AG04450 (cell line): ENCODE results near the gene CA11. TPM values are rescaled to one million over a fixed set of nuclear protein-coding genes. Genes with fewer than 3 reads are reported as not detected.

Experiments used
- CTCF ChIA-PET: fragments of 300-600, 350-600 bp; formaldehyde crosslinking; extraction: SDS; loops from one replicate; lab custom pipeline; 2022; ENCODE audit warnings: antibody characterized with exemption, inconsistent platforms; lab: Charles Lee
- POLR2A ChIA-PET: fragments of 350-600 bp; formaldehyde crosslinking; extraction: SDS; loops from one replicate; lab custom pipeline; 2021; ENCODE audit warnings: antibody characterized with exemption, inconsistent platforms; lab: Yijun Ruan, JAX
- DNase-seq: peaks from one replicate; pipeline ENCODE4 v3.0.0-alpha.2; 2011; ENCODE audit warnings: low read depth, low spot score
- H3K27ac ChIP-seq: one replicate; pipeline ENCODE4 v1.5.1; 2012; ENCODE audit warnings: low read depth, low read length, control low read depth
- H3K27me3 ChIP-seq: one replicate; pipeline ENCODE4 v1.6.0; 2012; ENCODE audit warnings: low read length; ENCODE audit not compliant: control insufficient read depth, insufficient read depth
- H3K4me3 ChIP-seq: 2 replicates; pipeline ENCODE4 v1.5.1; 2011; ENCODE audit warnings: mild to moderate bottlenecking, low read depth, low read length, control low read depth
- H3K9me3 ChIP-seq: 2 replicates; pipeline ENCODE4 v1.5.1; 2012; ENCODE audit warnings: low read length; ENCODE audit not compliant: control insufficient read depth, insufficient read depth
- polyA plus RNA-seq: library from polyadenylated mRNA; depleted of rRNA; stranded (reverse); fragments of >200 nt; gene quantifications from 2 replicates; pipeline ENCODE4 v1.2.3, GENCODE V29; 2011
- TF ChIP-seq, protein P1 (sequence below): IDR thresholded peaks from 2 replicates; pipeline ENCODE4 v1.5.1; 2011; ENCODE audit warnings: low read depth, low read length, control low read depth, inconsistent platforms

CA11 gene
- polyA plus RNA-seq, 1 experiment = 3.7 TPM

DNA sequence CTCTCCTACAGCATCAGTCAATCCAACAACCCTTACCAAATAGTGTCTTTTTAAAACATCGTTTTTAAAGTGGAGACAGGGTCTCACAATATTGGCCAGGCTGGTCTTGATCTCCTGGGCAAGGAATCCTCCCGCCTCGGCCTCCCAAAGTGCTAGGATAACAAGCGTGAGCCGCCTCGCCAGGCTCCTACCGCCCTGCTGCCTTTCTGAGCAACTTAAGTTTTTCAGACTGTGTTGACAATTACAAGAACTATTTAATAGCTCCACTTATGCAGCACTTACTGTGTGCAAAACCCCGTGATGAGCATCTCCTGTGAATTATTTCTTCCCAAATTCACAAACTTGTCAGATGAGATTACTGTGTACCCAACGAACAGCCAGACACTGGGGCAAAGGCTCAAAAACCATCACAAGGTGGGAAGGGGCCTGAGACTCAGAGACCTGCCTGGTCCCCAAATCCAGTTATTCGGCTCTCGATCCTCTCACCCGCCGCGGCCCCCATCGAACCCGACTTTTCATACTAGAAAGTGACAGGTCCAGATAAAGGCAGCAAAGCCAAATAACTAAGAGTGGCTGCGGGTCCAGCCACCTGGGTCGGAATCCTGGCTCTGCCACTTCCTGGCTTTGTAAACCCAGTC lies 27.6 kb downstream of the CA11 start:
- peak overlapping the region; percentile 97 for H3K4me3 ChIP-seq
- TF ChIP-seq, protein P1, sequence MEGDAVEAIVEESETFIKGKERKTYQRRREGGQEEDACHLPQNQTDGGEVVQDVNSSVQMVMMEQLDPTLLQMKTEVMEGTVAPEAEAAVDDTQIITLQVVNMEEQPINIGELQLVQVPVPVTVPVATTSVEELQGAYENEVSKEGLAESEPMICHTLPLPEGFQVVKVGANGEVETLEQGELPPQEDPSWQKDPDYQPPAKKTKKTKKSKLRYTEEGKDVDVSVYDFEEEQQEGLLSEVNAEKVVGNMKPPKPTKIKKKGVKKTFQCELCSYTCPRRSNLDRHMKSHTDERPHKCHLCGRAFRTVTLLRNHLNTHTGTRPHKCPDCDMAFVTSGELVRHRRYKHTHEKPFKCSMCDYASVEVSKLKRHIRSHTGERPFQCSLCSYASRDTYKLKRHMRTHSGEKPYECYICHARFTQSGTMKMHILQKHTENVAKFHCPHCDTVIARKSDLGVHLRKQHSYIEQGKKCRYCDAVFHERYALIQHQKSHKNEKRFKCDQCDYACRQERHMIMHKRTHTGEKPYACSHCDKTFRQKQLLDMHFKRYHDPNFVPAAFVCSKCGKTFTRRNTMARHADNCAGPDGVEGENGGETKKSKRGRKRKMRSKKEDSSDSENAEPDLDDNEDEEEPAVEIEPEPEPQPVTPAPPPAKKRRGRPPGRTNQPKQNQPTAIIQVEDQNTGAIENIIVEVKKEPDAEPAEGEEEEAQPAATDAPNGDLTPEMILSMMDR = no peak
- no peak for DNase-seq
- H3K27ac ChIP-seq = peak overlapping the region; percentile 86
- no peaks in the 10 kb centered on the region; the same call in 1 of the 2 replicates for H3K9me3 ChIP-seq
- H3K27me3 ChIP-seq = no peaks in the 10 kb centered on the region
- CTCF ChIA-PET = interaction anchor here (0.7 to 1.2 kb wide), 4 partner anchors 9 to 30 kb away, joined by 3 to 5 read pairs (median 4); no protein-coding TSS in a partner anchor
- POLR2A ChIA-PET = interaction anchor here (0.6 to 1.6 kb wide), 15 partner anchors 9 to 375 kb away, joined by 3 to 25 read pairs (median 5); partner anchors contain the start of genes CA11 and RUVBL2

DNA sequence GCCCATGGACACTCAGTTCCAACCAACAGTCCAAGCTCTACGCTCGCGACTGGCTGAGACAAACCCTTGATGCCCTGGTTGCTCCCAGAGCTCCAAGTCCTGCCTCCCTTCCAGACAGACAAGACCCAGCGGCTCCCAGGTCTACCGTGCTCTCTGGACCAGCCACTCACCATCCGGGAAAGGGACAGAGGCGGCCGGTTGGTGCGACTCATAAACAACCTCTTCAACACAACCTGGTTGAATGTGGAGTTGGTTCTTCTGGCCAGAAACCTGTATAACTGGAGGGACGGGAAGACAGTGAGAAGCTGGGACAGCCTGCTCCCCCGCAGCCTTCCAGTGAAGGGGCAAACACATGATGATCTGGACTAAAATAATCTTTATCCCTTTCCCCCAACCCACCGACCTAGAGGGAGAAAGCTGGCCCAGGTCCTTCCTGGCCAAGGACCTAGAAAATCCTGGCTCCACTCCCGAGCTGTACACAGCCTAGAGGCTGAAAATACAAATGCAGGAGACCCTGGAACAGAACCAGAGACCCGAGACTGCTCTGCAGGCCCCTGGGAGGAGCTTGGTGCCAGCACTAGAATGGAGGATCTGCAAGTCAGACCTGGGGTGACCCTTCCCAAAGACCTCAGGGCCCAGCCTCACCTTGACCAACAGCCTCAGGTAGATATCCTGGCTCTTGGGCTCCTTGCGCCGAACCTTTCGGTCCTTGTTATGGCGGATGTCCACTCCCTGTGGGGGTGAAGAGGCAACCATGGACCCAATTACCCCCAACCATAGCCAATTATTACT lies 28.6 kb downstream of the CA11 start:
- H3K9me3 ChIP-seq = no peaks in the 10 kb centered on the region; the same call in 1 of the 2 replicates
- no peaks in the 10 kb centered on the region for H3K27me3 ChIP-seq
- ChIA-PET CTCF (interaction anchor here (0.6 to 0.8 kb wide), 3 partner anchors 8 to 112 kb away, joined by 3 to 7 read pairs (median 3); no protein-coding TSS in a partner anchor), POLR2A (interaction anchor here (0.8 kb wide), 2 partner anchors 9 to 12 kb away, joined by 3 read pairs; no protein-coding TSS in a partner anchor)
- TF ChIP-seq, protein P1 = no peak
- H3K27ac ChIP-seq = peak overlapping the region; percentile 21
- H3K4me3 ChIP-seq = peak overlapping the region; percentile 97
- DNase-seq = no peak

DNA sequence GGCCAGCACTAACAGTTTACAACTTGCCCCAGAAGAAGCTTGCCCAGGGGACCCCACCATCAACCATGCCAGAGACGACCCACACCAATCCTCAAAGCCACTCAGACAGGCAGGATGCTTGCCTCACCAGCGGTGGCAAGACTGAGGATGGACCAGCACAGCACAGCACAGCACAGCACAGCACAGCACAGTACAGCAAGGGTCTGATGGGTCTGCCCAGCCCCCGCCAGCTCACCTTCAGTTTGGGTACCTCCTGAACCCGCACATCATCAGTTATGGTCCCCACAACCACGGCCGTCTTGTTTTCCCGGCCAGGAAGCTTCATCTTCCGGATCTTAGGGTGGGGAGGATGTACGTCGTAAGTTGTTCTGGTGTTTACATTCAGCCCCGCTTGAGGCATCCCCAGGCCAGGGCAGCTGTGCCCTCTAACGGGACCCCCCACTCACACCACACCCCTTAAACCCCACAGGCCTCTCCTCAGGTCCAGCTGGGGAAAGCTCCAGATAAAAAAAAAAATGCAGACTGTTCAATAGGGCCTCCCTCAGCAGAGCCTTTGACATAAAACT lies 29.4 kb downstream of the CA11 start:
- H3K9me3 ChIP-seq = no peaks in the 10 kb centered on the region; the same call in 1 of the 2 replicates
- no peak overlapping the region for H3K27ac ChIP-seq
- H3K27me3 ChIP-seq = no peaks in the 10 kb centered on the region
- ChIA-PET POLR2A (interaction anchor here (0.6 kb wide), 1 partner anchor 280 kb away, joined by 3 read pairs; no protein-coding TSS in a partner anchor), CTCF (no interaction called here)
- DNase-seq = no peak
- TF ChIP-seq, protein P1 = no peak
- peak overlapping the region; percentile 97 for H3K4me3 ChIP-seq

DNA sequence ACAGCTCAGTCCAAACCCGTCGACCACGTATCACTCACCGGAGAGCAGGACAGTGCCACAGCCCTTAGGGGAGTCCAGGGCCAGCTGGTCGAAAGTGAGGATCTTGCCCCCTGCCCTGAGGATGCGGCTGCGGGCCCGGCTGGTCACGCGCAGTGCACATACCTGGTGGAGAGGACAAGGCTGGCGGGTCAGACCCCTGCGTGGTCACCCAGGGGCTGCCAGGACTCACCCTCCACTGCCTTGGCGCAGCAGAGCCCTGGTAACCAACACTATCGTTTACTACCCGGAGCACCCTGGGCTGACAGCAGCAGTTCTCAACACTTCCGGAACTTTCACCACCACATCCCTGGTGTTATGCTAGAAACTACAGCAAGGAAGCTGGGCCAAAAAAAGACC lies 29.9 kb downstream of the CA11 start:
- ChIA-PET CTCF (no interaction called here), POLR2A (interaction anchor here (0.6 to 0.7 kb wide), 2 partner anchors 32 to 280 kb away, joined by 3 read pairs; no protein-coding TSS in a partner anchor)
- TF ChIP-seq, protein P1 = no peak
- no peak overlapping the region for H3K27ac ChIP-seq
- H3K27me3 ChIP-seq = no peaks in the 10 kb centered on the region
- H3K9me3 ChIP-seq = no peaks in the 10 kb centered on the region; the same call in 1 of the 2 replicates
- no peak overlapping the region for H3K4me3 ChIP-seq
- DNase-seq = no peak
